H1 (cell line): Measurements from ENCODE around the gene WNT1. TPM values are rescaled to one million over a fixed set of nuclear protein-coding genes. Genes with fewer than 3 reads are reported as not detected.
A peak's percentile ranks its signal among the peaks of the same experiment; 100 is the strongest.

Source experiments
- CTCF ChIA-PET: fragments of 300-600 bp; sonication (Branson Sonifier 250); formaldehyde crosslinking; loops from one replicate; lab custom pipeline; 2021; ENCODE audit not compliant: partially characterized antibody; lab: Charles Lee
- POLR2A ChIA-PET: fragments of 300-600 bp; sonication (Branson Sonifier 250); formaldehyde crosslinking; loops from one replicate; lab custom pipeline; 2021; ENCODE audit warnings: inconsistent platforms; ENCODE audit not compliant: partially characterized antibody; lab: Charles Lee
- DNase-seq, 2 experiments: peaks; one replicate each; pipeline versions ENCODE4 v3.0.0 to v3.0.0-alpha.2; 2010 to 2022; ENCODE audit warnings: low spot score in 2 of 2, low read depth in 1 of 2, mixed read lengths in 1 of 2
- FAIRE-seq: peaks from 2 replicates; lab custom pipeline; 2011; peaks lifted over from hg19 to GRCh38; lab: Jason Lieb, UNC
- H2AFZ ChIP-seq: 2 replicates; pipeline ENCODE4 v1.8.1; 2012; ENCODE audit warnings: low read length, inconsistent platforms
- H2AK5ac ChIP-seq: 2 replicates; pipeline ENCODE4 v1.6.1; 2013; ENCODE audit warnings: low read depth, low read length
- H2BK120ac ChIP-seq: replicated peaks from 2 replicates; pipeline ENCODE3; 2013; ENCODE audit warnings: low read depth, low read length, inconsistent platforms
- H2BK12ac ChIP-seq: 2 replicates; pipeline ENCODE4 v1.6.1; 2013; ENCODE audit warnings: low read depth, low read length
- H2BK15ac ChIP-seq: 2 replicates; pipeline ENCODE4 v1.6.1; 2013; ENCODE audit warnings: low read length
- H2BK20ac ChIP-seq: 2 replicates; pipeline ENCODE4 v1.6.1; 2013; ENCODE audit warnings: low read length
- H2BK5ac ChIP-seq: 2 replicates; pipeline ENCODE4 v1.6.1; 2013; ENCODE audit warnings: low read depth, low read length
- H3K14ac ChIP-seq: 2 replicates; pipeline ENCODE4 v1.6.1; 2013; ENCODE audit warnings: inconsistent platforms; ENCODE audit not compliant: insufficient read length
- H3K18ac ChIP-seq: 2 replicates; pipeline ENCODE4 v1.6.1; 2013; ENCODE audit warnings: low read length; ENCODE audit errors: extremely low read depth
- H3K23ac ChIP-seq: 2 replicates; pipeline ENCODE4 v1.6.1; 2013; ENCODE audit warnings: inconsistent platforms; ENCODE audit not compliant: insufficient read length
- H3K23me2 ChIP-seq: 2 replicates; pipeline ENCODE4 v1.6.1; 2013; ENCODE audit warnings: low read depth, low read length
- H3K27ac ChIP-seq: 2 replicates; pipeline ENCODE4 v1.6.1; 2011; ENCODE audit warnings: low read depth, low read length, inconsistent platforms
- H3K27me3 ChIP-seq, 4 experiments: replicated peaks in 1 of 4; 1 replicate in 1 of 4; 2 replicates in 3 of 4; pipeline versions ENCODE4 v1.6.1 to v1.8.1; 2011 to 2013; ENCODE audit warnings: low read length in 3 of 4, mild to moderate bottlenecking in 3 of 4, inconsistent platforms in 2 of 4, mixed read lengths in 2 of 4, moderate library complexity in 1 of 4; ENCODE audit not compliant: control insufficient read depth in 3 of 4, insufficient read depth in 3 of 4; ENCODE audit errors: extremely low read depth in 1 of 4
- H3K36me3 ChIP-seq, 4 experiments: 2 replicates each; pipeline versions ENCODE4 v1.6.1 to v1.8.1; 2011 to 2013; ENCODE audit warnings: mild to moderate bottlenecking in 4 of 4, low read length in 3 of 4, moderate library complexity in 2 of 4, control low read depth in 1 of 4, inconsistent platforms in 1 of 4; ENCODE audit not compliant: insufficient read depth in 4 of 4, control insufficient read depth in 2 of 4
- H3K4ac ChIP-seq: replicated peaks from 2 replicates; pipeline ENCODE3; 2013; ENCODE audit warnings: low read length, low read depth, mixed read lengths, inconsistent platforms; ENCODE audit not compliant: insufficient read length
- H3K4me1 ChIP-seq, 4 experiments: replicated peaks in 1 of 4; 1 replicate in 1 of 4; 2 replicates in 3 of 4; pipeline versions ENCODE4 v1.6.1 to v1.8.1; 2011 to 2013; ENCODE audit warnings: low read length in 3 of 4, inconsistent platforms in 2 of 4, mixed read lengths in 1 of 4; ENCODE audit not compliant: insufficient read depth in 4 of 4, control insufficient read depth in 3 of 4
- H3K4me2 ChIP-seq, 2 experiments: 2 replicates each; pipeline versions ENCODE4 v1.6.1 to v1.8.1; 2011 to 2013; ENCODE audit warnings: low read depth in 2 of 2, low read length in 2 of 2, control low read depth in 1 of 2, inconsistent platforms in 1 of 2, mild to moderate bottlenecking in 1 of 2; ENCODE audit not compliant: insufficient read depth in 1 of 2
- H3K4me3 ChIP-seq, 4 experiments: fragments of 200-600, 300-600 bp in 1 of 4; sonication (generic), shearing (Covaris generic), sonication (Bioruptor Twin) in 1 of 4; 2 replicates each; pipeline versions ENCODE4 v1.5.1 to v1.8.1; 2011 to 2016; ENCODE audit warnings: low read length in 4 of 4, low read depth in 3 of 4, control low read depth in 2 of 4, inconsistent platforms in 2 of 4, mild to moderate bottlenecking in 2 of 4, mixed read lengths in 1 of 4, moderate library complexity in 1 of 4; ENCODE audit not compliant: insufficient read depth in 2 of 4; ENCODE audit errors: extremely low read depth in 1 of 4
- H3K56ac ChIP-seq: replicated peaks from 2 replicates; pipeline ENCODE3; 2013; ENCODE audit warnings: low read depth, mild to moderate bottlenecking, mixed read lengths, low read length, inconsistent platforms; ENCODE audit not compliant: insufficient read length
- H3K79me1 ChIP-seq: 2 replicates; pipeline ENCODE4 v1.6.1; 2013; ENCODE audit warnings: low read depth, low read length, control low read depth
- H3K79me2 ChIP-seq, 2 experiments: 2 replicates each; pipeline versions ENCODE4 v1.6.1 to v1.8.1; 2012 to 2013; ENCODE audit warnings: low read length in 2 of 2, mild to moderate bottlenecking in 2 of 2, inconsistent platforms in 1 of 2; ENCODE audit not compliant: insufficient read depth in 2 of 2, control insufficient read depth in 1 of 2
- H3K9ac ChIP-seq, 4 experiments: replicated peaks in 1 of 4; 1 replicate in 1 of 4; 2 replicates in 3 of 4; pipeline versions ENCODE4 v1.6.1 to v1.8.1; 2011 to 2013; ENCODE audit warnings: low read depth in 3 of 4, low read length in 3 of 4, control low read depth in 2 of 4, mild to moderate bottlenecking in 2 of 4, moderate library complexity in 2 of 4, inconsistent platforms in 1 of 4; ENCODE audit errors: extremely low read depth in 1 of 4
- H3K9me3 ChIP-seq, 2 experiments: 2 replicates each; pipeline versions ENCODE4 v1.6.1 to v1.8.1; 2012 to 2013; ENCODE audit warnings: mild to moderate bottlenecking in 2 of 2, moderate library complexity in 2 of 2, control low read depth in 1 of 2, inconsistent platforms in 1 of 2, low read depth in 1 of 2, low read length in 1 of 2, mixed read lengths in 1 of 2; ENCODE audit not compliant: insufficient read depth in 2 of 2
- H4K20me1 ChIP-seq, 2 experiments: replicated peaks in 1 of 2; 2 replicates each; pipeline versions ENCODE3 to v1.8.1; 2011 to 2013; ENCODE audit warnings: inconsistent platforms in 2 of 2, low read length in 2 of 2, mild to moderate bottlenecking in 1 of 2; ENCODE audit not compliant: insufficient read depth in 2 of 2, control insufficient read depth in 1 of 2
- H4K5ac ChIP-seq: 2 replicates; pipeline ENCODE4 v1.6.1; 2013; ENCODE audit warnings: low read length, low read depth, mixed read lengths, inconsistent platforms; ENCODE audit not compliant: insufficient read length
- H4K8ac ChIP-seq: 2 replicates; pipeline ENCODE4 v1.8.0; 2013; ENCODE audit warnings: mild to moderate bottlenecking, moderate library complexity, low read length, inconsistent platforms; ENCODE audit not compliant: insufficient read depth; ENCODE audit errors: extremely low read depth
- H4K91ac ChIP-seq: replicated peaks from 2 replicates; pipeline ENCODE3; 2013; ENCODE audit warnings: low read length, mixed read lengths, inconsistent platforms; ENCODE audit not compliant: insufficient read length
- GTF2F1 ChIP-seq: IDR thresholded peaks from 2 replicates; pipeline ENCODE4 v1.6.1; 2012; ENCODE audit warnings: low read depth, low read length, improper control_type of control experiment, borderline replicate concordance
- MAX ChIP-seq: IDR thresholded peaks from 2 replicates; pipeline ENCODE4 v1.6.1; 2012; ENCODE audit warnings: inconsistent platforms
- POLR2A ChIP-seq, 2 experiments: IDR thresholded peaks; 1 replicate in 1 of 2; 2 replicates in 1 of 2; pipeline ENCODE4 v1.6.1; 2011; ENCODE audit warnings: low read depth in 2 of 2, low read length in 2 of 2, mild to moderate bottlenecking in 2 of 2; ENCODE audit errors: control extremely low read depth in 1 of 2
- RAD21 ChIP-seq, 2 experiments: IDR thresholded peaks in 1 of 2; conservative IDR thresholded peaks in 1 of 2; 2 replicates each; pipeline ENCODE4 v1.6.1; 2011; ENCODE audit warnings: low read depth in 2 of 2, low read length in 2 of 2, improper control_type of control experiment in 1 of 2, inconsistent platforms in 1 of 2, mild to moderate bottlenecking in 1 of 2, moderate library complexity in 1 of 2
- SAP30 ChIP-seq: fragments of 300-600 bp; sonication (generic); IDR thresholded peaks from 2 replicates; pipeline ENCODE4 v1.7.1; 2012; ENCODE audit warnings: low read length, moderate library complexity, mild to moderate bottlenecking, inconsistent platforms; ENCODE audit not compliant: insufficient read depth, insufficient replicate concordance
- SP1 ChIP-seq: IDR thresholded peaks from 2 replicates; pipeline ENCODE4 v1.6.1; 2011; ENCODE audit warnings: low read depth, low read length
- SP4 ChIP-seq: IDR thresholded peaks from 2 replicates; pipeline ENCODE4 v1.6.1; 2012; ENCODE audit warnings: low read length, inconsistent platforms
- WGBS, 2 experiments: shearing (Covaris generic) in 1 of 2; methylation state at CpG; one replicate each; pipeline versions ENCODE4 v1.1.6 to v1.1.7; 2013 to 2015; ENCODE audit warnings: low lambda C conversion rate in 2 of 2, mixed read lengths in 2 of 2, inconsistent platforms in 1 of 2, low coverage in 1 of 2, missing lambda C conversion rate in 1 of 2; ENCODE audit not compliant: insufficient replicate concordance in 2 of 2, insufficient coverage in 1 of 2, insufficient read length in 1 of 2; ENCODE audit errors: extremely low coverage in 1 of 2, missing lambda C conversion rate in 1 of 2; 5-methylcytosine and 5-hydroxymethylcytosine counted together
- polyA plus RNA-seq, 7 experiments: library from polyadenylated mRNA; depleted of rRNA in 3 of 7; stranded (reverse) in 5 of 7; unstranded in 2 of 7; fragments of >200 nt in 5 of 7; fragments of 200-250 nt in 2 of 7; gene quantifications; 1 replicate in 5 of 7; 2 replicates in 1 of 7; 4 replicates in 1 of 7; pipeline versions ENCODE4 v1.2.1 to v1.2.3, GENCODE V29; 2011 to 2013; ENCODE audit warnings: missing spikeins in 2 of 7, mixed read lengths in 2 of 7
- total RNA-seq: library from RNA; stranded (reverse); fragmentation: NEBNext Ultra II Directional; extraction: Animal tissue kit (Norgen Biotek cat#: 25700); gene quantifications from 2 replicates; pipeline ENCODE4 v1.2.1, GENCODE V29; 2021
- TF ChIP-seq, protein P1 (sequence below): IDR thresholded peaks from 2 replicates; pipeline ENCODE4 v1.6.1; 2012; ENCODE audit warnings: low read length, inconsistent platforms

Gene WNT1
- total and polyA plus RNA-seq, 2 of the 8 experiments (the other 6 are each of a cell fraction or from before 2014, with no cell fraction given), result not detected

DNA sequence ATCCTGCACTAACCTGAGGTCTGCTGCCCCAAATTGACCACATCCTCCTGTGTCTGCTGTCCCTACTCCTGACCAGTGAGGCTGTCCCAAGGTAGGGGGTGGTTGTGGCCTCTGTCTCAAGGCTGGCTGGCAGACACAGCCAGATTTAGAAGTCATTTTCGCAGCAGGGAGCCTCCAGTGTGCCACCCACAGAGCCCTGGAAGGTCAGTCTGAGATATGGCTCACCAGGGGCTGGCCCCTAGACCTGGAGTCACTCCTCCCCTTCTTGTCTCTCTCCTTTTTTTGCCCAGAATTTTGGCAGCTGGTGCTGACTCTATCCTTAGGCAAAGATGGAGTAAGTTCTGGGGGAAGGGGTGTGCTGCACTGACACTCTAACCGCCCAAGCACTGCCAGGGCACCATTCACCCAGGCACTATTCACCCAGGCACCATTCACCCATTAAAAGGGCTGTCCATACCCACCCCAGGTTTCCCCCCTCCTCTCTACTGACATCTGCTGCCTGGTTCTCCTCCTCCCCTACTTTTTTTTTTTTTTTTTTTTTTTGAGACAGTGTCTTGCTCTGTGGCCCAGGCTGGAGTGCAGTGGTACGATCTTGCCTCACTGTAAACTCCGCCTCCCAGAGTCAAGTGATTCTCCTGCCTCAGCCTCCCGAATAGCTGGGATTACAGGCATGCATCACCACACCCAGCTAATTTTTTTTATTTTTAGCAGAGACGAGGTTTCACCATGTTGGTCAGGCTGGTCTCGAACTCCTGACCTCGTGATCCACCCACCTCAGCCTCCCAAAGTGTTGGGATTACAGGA is 13.3 kb downstream of the WNT1 start:
- Histone ChIP-seq H2BK20ac (0 out of 2 replicates have a peak overlapping the region, but pooled peaks have one; percentile 18), H4K5ac (no peak overlapping the region), H3K4me3 (no peak overlapping the region), H3K9ac (no peak overlapping the region), H2BK120ac (no peak overlapping the region), H3K79me2 (no peaks in the 10 kb centered on the region), H2BK15ac (peak overlapping the region; percentile 95; the same call in 1 of the 2 replicates), H3K4me1 (peaks cover 2 to 8% (median 4%) of the 10 kb centered on the region in 4 experiments; a peak in 5 of 7 replicates), H3K56ac (no peak overlapping the region), H2AK5ac (no peak overlapping the region; the same call in 1 of the 2 replicates), H4K91ac (no peak overlapping the region), H2BK5ac (no peak overlapping the region; the same call in 1 of the 2 replicates), H3K79me1 (no peaks in the 10 kb centered on the region), H4K8ac (no peak overlapping the region), H2AFZ (no peak overlapping the region), H3K23me2 (no peaks in the 10 kb centered on the region; the same call in 1 of the 2 replicates), H3K27me3 (peaks cover 24 to 55% (median 45%) of the 10 kb centered on the region in 4 experiments), H3K14ac (no peak overlapping the region), H3K36me3 (no peaks in the 10 kb centered on the region), H3K18ac (no peak overlapping the region), H4K20me1 (peaks cover 0 to 4% of the 10 kb centered on the region in 2 experiments), H2BK12ac (peak overlapping the region; percentile 68; the same call in 1 of the 2 replicates), H3K27ac (no peak overlapping the region), H3K4me2 (no peak overlapping the region), H3K23ac (no peak overlapping the region), H3K9me3 (no peaks in the 10 kb centered on the region), H3K4ac (no peak overlapping the region)
- ChIA-PET POLR2A (interaction anchor here (1.0 to 4.0 kb wide), 5 partner anchors 10 to 126 kb away, joined by 3 to 18 read pairs (median 3); partner anchors contain the start of genes ARF3 and RND1), CTCF (interaction anchor here (1.3 to 40.8 kb wide), 6 partner anchors 0 to 352 kb away, joined by 4 to 1336 read pairs (median 110); partner anchors contain the start of genes ARF3, DDN, PRKAG1 and WNT1)
- 70% methylated on average over 7 of the region's 8 CpGs; no CpG with 5 or more reads in 1 of the 2 experiments for WGBS, 2 experiments
- FAIRE-seq (no peak), DNase-seq (no peak)
- TF ChIP-seq, protein P1, sequence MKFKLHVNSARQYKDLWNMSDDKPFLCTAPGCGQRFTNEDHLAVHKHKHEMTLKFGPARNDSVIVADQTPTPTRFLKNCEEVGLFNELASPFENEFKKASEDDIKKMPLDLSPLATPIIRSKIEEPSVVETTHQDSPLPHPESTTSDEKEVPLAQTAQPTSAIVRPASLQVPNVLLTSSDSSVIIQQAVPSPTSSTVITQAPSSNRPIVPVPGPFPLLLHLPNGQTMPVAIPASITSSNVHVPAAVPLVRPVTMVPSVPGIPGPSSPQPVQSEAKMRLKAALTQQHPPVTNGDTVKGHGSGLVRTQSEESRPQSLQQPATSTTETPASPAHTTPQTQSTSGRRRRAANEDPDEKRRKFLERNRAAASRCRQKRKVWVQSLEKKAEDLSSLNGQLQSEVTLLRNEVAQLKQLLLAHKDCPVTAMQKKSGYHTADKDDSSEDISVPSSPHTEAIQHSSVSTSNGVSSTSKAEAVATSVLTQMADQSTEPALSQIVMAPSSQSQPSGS, result no peak
- TF ChIP-seq SP4, result no peak
- no peak for TF ChIP-seq GTF2F1
- no peak for TF ChIP-seq SP1
- no peak for TF ChIP-seq MAX
- no peak for TF ChIP-seq RAD21 (IDR thresholded peaks at IDR 0.05 in 1 of 2, conservative IDR thresholded peaks at IDR 0.05 in 1 of 2; ENCODE audit: low read depth in 2 of 2, low read length in 2 of 2)
- no peak for TF ChIP-seq POLR2A (IDR thresholded peaks at IDR 0.05; ENCODE audit: control extremely low read depth in 1 of 2, low read depth in 2 of 2, low read length in 2 of 2)
- TF ChIP-seq SAP30, result no peak
